Endothelial cell of umbilical vein (primary cell): ENCODE measurements around the gene URM1. TPM values are rescaled to one million over a fixed set of nuclear protein-coding genes. Genes with fewer than 3 reads are reported as not detected.

Source experiments
- BruUV-seq: library from RNA; stranded (reverse); fragments of 400-500 nt; replicated peaks from 2 replicates; lab custom pipeline; 2021; lab: Mats Ljungman, UMichigan
- CTCF ChIA-PET: fragments of 300-600, 350-600 bp; sonication (Branson Sonifier 250); formaldehyde crosslinking; loops from one replicate; lab custom pipeline; 2021; ENCODE audit warnings: antibody characterized with exemption, inconsistent platforms; lab: Charles Lee
- POLR2A ChIA-PET: fragments of 300-600, 350-600 bp; sonication (Branson Sonifier 250); formaldehyde crosslinking; loops from one replicate; lab custom pipeline; 2021; ENCODE audit warnings: antibody characterized with exemption, inconsistent platforms; lab: Charles Lee
- DNase-seq: peaks from one replicate; pipeline ENCODE4 v3.0.0-alpha.2; 2011; ENCODE audit warnings: low read depth, low spot score
- FAIRE-seq: peaks from 2 replicates; lab custom pipeline; 2011; peaks lifted over from hg19 to GRCh38; lab: Jason Lieb, UNC
- H2AFZ ChIP-seq: 2 replicates; pipeline ENCODE4 v1.6.0; 2012; ENCODE audit warnings: low read depth, low read length, control low read depth, inconsistent platforms
- H3K27ac ChIP-seq: 2 replicates; pipeline ENCODE4 v1.5.1; 2011; ENCODE audit warnings: low read depth, mild to moderate bottlenecking, control low read depth, low read length, moderate library complexity; ENCODE audit not compliant: insufficient read depth
- H3K27me3 ChIP-seq, 2 experiments: 2 replicates each; pipeline versions ENCODE4 v1.6.0 to v1.6.1; 2011; ENCODE audit warnings: low read length in 2 of 2, mixed read lengths in 1 of 2; ENCODE audit not compliant: control insufficient read depth in 2 of 2, insufficient read depth in 2 of 2
- H3K36me3 ChIP-seq, 2 experiments: 2 replicates in 1 of 2; 3 replicates in 1 of 2; pipeline ENCODE4 v1.5.1; 2011; ENCODE audit warnings: low read length in 2 of 2, mild to moderate bottlenecking in 1 of 2, moderate library complexity in 1 of 2; ENCODE audit not compliant: control insufficient read depth in 2 of 2, insufficient read depth in 2 of 2; ENCODE audit errors: extremely low read depth in 1 of 2
- H3K4me1 ChIP-seq: 3 replicates; pipeline ENCODE4 v1.5.1; 2011; ENCODE audit warnings: mild to moderate bottlenecking, low read length; ENCODE audit not compliant: control insufficient read depth, insufficient read depth; ENCODE audit errors: extremely low read depth
- H3K4me2 ChIP-seq: 2 replicates; pipeline ENCODE4 v1.6.1; 2011; ENCODE audit warnings: low read length, control low read depth, mixed read lengths; ENCODE audit not compliant: insufficient read depth
- H3K4me3 ChIP-seq, 3 experiments: fragments of 200-600 bp in 1 of 3; sonication (generic), shearing (Covaris generic) in 1 of 3; replicated peaks in 1 of 3; 2 replicates each; pipeline ENCODE4 v1.5.1; 2011 to 2016; ENCODE audit warnings: control low read depth in 3 of 3, low read length in 3 of 3, mild to moderate bottlenecking in 2 of 3, inconsistent platforms in 1 of 3, low read depth in 1 of 3, moderate library complexity in 1 of 3; ENCODE audit not compliant: insufficient read depth in 1 of 3
- H3K79me2 ChIP-seq: 2 replicates; pipeline ENCODE4 v1.6.0; 2012; ENCODE audit warnings: low read length, inconsistent platforms; ENCODE audit not compliant: control insufficient read depth, insufficient read depth
- H3K9ac ChIP-seq: replicated peaks from 2 replicates; pipeline ENCODE3; 2011; ENCODE audit warnings: low read length, control low read depth; ENCODE audit not compliant: insufficient read depth; ENCODE audit errors: extremely low read depth
- H3K9me1 ChIP-seq: replicated peaks from 3 replicates; pipeline ENCODE4 v1.6.0; 2011; ENCODE audit warnings: mild to moderate bottlenecking, low read length; ENCODE audit not compliant: control insufficient read depth, insufficient read depth; ENCODE audit errors: extremely low read depth
- H3K9me3 ChIP-seq: replicated peaks from 2 replicates; pipeline ENCODE4 v1.5.1; 2012; ENCODE audit warnings: low read length, inconsistent platforms; ENCODE audit not compliant: control insufficient read depth, insufficient read depth
- H4K20me1 ChIP-seq: replicated peaks from 2 replicates; pipeline ENCODE3; 2011; ENCODE audit warnings: mild to moderate bottlenecking, low read length; ENCODE audit not compliant: control insufficient read depth, insufficient read depth; ENCODE audit errors: extremely low read depth
- CTCF ChIP-seq, 2 donors: IDR thresholded peaks; 1 replicate in 1 of 2; 2 replicates in 1 of 2; pipeline ENCODE4 v1.5.1; 2011; ENCODE audit warnings: low read length in 2 of 2, mild to moderate bottlenecking in 2 of 2, moderate library complexity in 2 of 2, control low read depth in 1 of 2, inconsistent platforms in 1 of 2, low read depth in 1 of 2; ENCODE audit not compliant: insufficient read depth in 1 of 2; ENCODE audit errors: extremely low read depth in 1 of 2
- EZH2 ChIP-seq: IDR thresholded peaks from 2 replicates; pipeline ENCODE4 v1.6.1; 2012; ENCODE audit warnings: borderline replicate concordance, low read depth, mild to moderate bottlenecking, moderate library complexity, low read length, inconsistent platforms; ENCODE audit not compliant: severe bottlenecking
- FOS ChIP-seq: IDR thresholded peaks from 2 replicates; pipeline ENCODE4 v1.6.1; 2011; ENCODE audit warnings: mild to moderate bottlenecking, low read length, moderate library complexity, borderline replicate concordance; ENCODE audit not compliant: insufficient read depth
- JUN ChIP-seq: IDR thresholded peaks from 2 replicates; pipeline ENCODE4 v1.6.1; 2011; ENCODE audit warnings: borderline replicate concordance, low read depth; ENCODE audit not compliant: insufficient read length, insufficient read depth
- MAX ChIP-seq: IDR thresholded peaks from 2 replicates; pipeline ENCODE4 v1.6.1; 2011; ENCODE audit not compliant: insufficient read depth, insufficient read length
- MYC ChIP-seq: IDR thresholded peaks from one replicate; pipeline ENCODE4 v1.6.1; 2011; ENCODE audit warnings: mild to moderate bottlenecking, low read depth, low read length
- POLR2A ChIP-seq: IDR thresholded peaks from 2 replicates; pipeline ENCODE4 v1.6.1; 2012; ENCODE audit warnings: low read depth, mild to moderate bottlenecking, control low read depth, low read length
- POLR2AphosphoS5 ChIP-seq: IDR thresholded peaks from 2 replicates; pipeline ENCODE4 v1.6.1; 2012; ENCODE audit warnings: low read depth, mild to moderate bottlenecking, control low read depth, low read length, moderate library complexity; ENCODE audit not compliant: insufficient read depth
- dilution Hi-C: fragments of 300-500 bp; cut with MboI; formaldehyde crosslinking; loops from one replicate; pipeline ENCODE4 v1.15.0; 2019; ENCODE audit warnings: low sequenced_read_pairs; ENCODE audit not compliant: extremely low pct_ligation_motif_present
- intact Hi-C: fragments of 100-400 bp; cut with micrococcal nuclease; formaldehyde crosslinking; loops from one replicate; pipeline ENCODE4 v1.10.0; 2022
- polyA plus RNA-seq, 4 experiments: library from polyadenylated mRNA; depleted of rRNA in 3 of 4; stranded (reverse) in 3 of 4; unstranded in 1 of 4; fragments of >200 nt; gene quantifications; 2 replicates each; pipeline versions ENCODE4 v1.2.1 to v1.2.3, GENCODE V29; 2011 to 2012; ENCODE audit warnings: missing spikeins in 1 of 4
- total RNA-seq: library from RNA; stranded (reverse); gene quantifications from 2 replicates; pipeline ENCODE4 v1.2.3, GENCODE V29; 2021

URM1 gene
- total and polyA plus RNA-seq, 2 donors (not counting 3 experiments of a cell fraction or from before 2014, with no cell fraction given): 86.5 to 100 TPM

GRCh38 chr9:128391956-128392301, 20.8 kb downstream of the URM1 start:
- no peak overlapping the region for H3K4me2 ChIP-seq
- H2AFZ ChIP-seq: no peak overlapping the region
- H3K27ac ChIP-seq: no peak overlapping the region
- H3K27me3 ChIP-seq: no peaks in the 10 kb centered on the region
- H3K79me2 ChIP-seq: no peaks in the 10 kb centered on the region
- no peaks in the 10 kb centered on the region for H3K9me3 ChIP-seq
- BruUV-seq: no TSS peak
- H3K9me1 ChIP-seq: no peaks in the 10 kb centered on the region
- no peak overlapping the region for H3K4me3 ChIP-seq
- H3K36me3 ChIP-seq: peaks cover 2 to 21% of the 10 kb centered on the region in 2 experiments
- TF ChIP-seq MYC (no peak), FOS (no peak), POLR2A (no peak), POLR2AphosphoS5 (no peak), EZH2 (no peak), MAX (no peak), JUN (no peak), CTCF (IDR thresholded peaks at IDR 0.05; ENCODE audit: extremely low read depth in 1 of 2, insufficient read depth in 1 of 2, low read depth in 1 of 2, low read length in 2 of 2) (no peak)
- dilution Hi-C loops (no loop called here), intact Hi-C loops (no loop called here)
- no peak for DNase-seq
- FAIRE-seq: no peak
- ChIA-PET CTCF (no interaction called here), POLR2A (no interaction called here)
- no peaks in the 10 kb centered on the region for H4K20me1 ChIP-seq
- H3K9ac ChIP-seq: no peak overlapping the region
- peaks cover 2% of the 10 kb centered on the region for H3K4me1 ChIP-seq
